Dermis blood vessel endothelial cell (primary cell): ENCODE measurements around the gene ATL1. TPM values are rescaled to one million over a fixed set of nuclear protein-coding genes. Genes with fewer than 3 reads are reported as not detected.
"Not testable (repeated sequence)": the region's sequence is repeated elsewhere in the genome, so short reads cannot be mapped to it uniquely, and the experiment has no call there.

ENCODE experiments used
- DNase-seq: peaks from one replicate; pipeline ENCODE4 v3.0.0; 2010
- total RNA-seq: library from RNA; depleted of rRNA; stranded (reverse); fragments of >200 nt; gene quantifications from 2 replicates; pipeline ENCODE4 v1.2.3, GENCODE V29; 2014

The ATL1 gene
- total RNA-seq, 1 donor from 2014 or later, result 1.9 TPM

- DNase-seq, result no peak
These were observed 24.9 kb upstream of the ATL1 start for GRCh38 chr14:50534997-50535396.

GRCh38 chr14:50538034-50538433 lies 21.9 kb upstream of the ATL1 start:
- DNase-seq, result not testable (repeated sequence)

- no peak for DNase-seq
These were observed 20.9 kb upstream of the ATL1 start for GRCh38 chr14:50539051-50539450.

- no peak for DNase-seq
These were observed 18.8 kb upstream of the ATL1 start for GRCh38 chr14:50541159-50541567.

GRCh38 chr14:50542941-50543418 lies 17.0 kb upstream of the ATL1 start:
- DNase-seq, result peak; percentile 80

- no peak for DNase-seq
These were observed 15.0 kb upstream of the ATL1 start for GRCh38 chr14:50544911-50545310.

- no peak for DNase-seq
These were observed 14.3 kb upstream of the ATL1 start for GRCh38 chr14:50545618-50546017.

GRCh38 chr14:50550294-50550693 lies 9.7 kb upstream of the ATL1 start:
- no peak for DNase-seq

GRCh38 chr14:50551877-50552276 lies 8.1 kb upstream of the ATL1 start:
- no peak for DNase-seq

- not testable (repeated sequence) for DNase-seq
These were observed 7.1 kb upstream of the ATL1 start for GRCh38 chr14:50552796-50553195.

- peak; percentile 43 for DNase-seq
These were observed 963 bp downstream of the ATL1 start for GRCh38 chr14:50560931-50561285.

GRCh38 chr14:50562841-50563240 lies 2.9 kb downstream of the ATL1 start:
- no peak for DNase-seq

GRCh38 chr14:50569714-50570274 lies 9.8 kb downstream of the ATL1 start:
- no peak for DNase-seq

- no peak for DNase-seq
These were observed 13.9 kb downstream of the ATL1 start for GRCh38 chr14:50573862-50574261.

- no peak for DNase-seq
These were observed 15.8 kb downstream of the ATL1 start for GRCh38 chr14:50575769-50576168.

- no peak for DNase-seq
These were observed 18.0 kb downstream of the ATL1 start for GRCh38 chr14:50577982-50578381.

- DNase-seq, result no peak
These were observed 18.5 kb downstream of the ATL1 start for GRCh38 chr14:50578433-50578832.

- DNase-seq, result no peak
These were observed 30.5 kb downstream of the ATL1 start for GRCh38 chr14:50590464-50590863.

- no peak for DNase-seq
These were observed 34.8 kb downstream of the ATL1 start for GRCh38 chr14:50594577-50595316.

GRCh38 chr14:50598765-50599164 lies 38.8 kb downstream of the ATL1 start:
- no peak for DNase-seq

- DNase-seq, result peak; percentile 71
These were observed 39.9 kb downstream of the ATL1 start for GRCh38 chr14:50599700-50600444.

- DNase-seq, result no peak
These were observed 40.9 kb downstream of the ATL1 start for GRCh38 chr14:50600849-50601248.

- no peak for DNase-seq
These were observed 41.4 kb downstream of the ATL1 start for GRCh38 chr14:50601394-50601793.

- no peak for DNase-seq
These were observed 42.1 kb downstream of the ATL1 start for GRCh38 chr14:50602035-50602434.
